HepG2 (cell line): ENCODE data around the gene CLCNKA. TPM values are rescaled to one million over a fixed set of nuclear protein-coding genes. Genes with fewer than 3 reads are reported as not detected.

ENCODE experiments used
- ATAC-seq: fragments of 200-7000 bp; cut with Tn5 transposase; 3 replicates; pipeline ENCODE4 v1.9.1; 2020; ENCODE audit warnings: mild to moderate bottlenecking, moderate library complexity
- BruUV-seq: library from RNA; stranded (reverse); fragments of 400-500 nt; replicated peaks from 2 replicates; lab custom pipeline; 2021; lab: Mats Ljungman, UMichigan
- CTCF ChIA-PET: fragments of 300-600 bp; formaldehyde crosslinking; extraction: SDS; loops from one replicate; lab custom pipeline; 2021; ENCODE audit warnings: low total read pairs, inconsistent platforms, low intra/inter-chr PET ratio; lab: Yijun Ruan, JAX
- POLR2A ChIA-PET: fragments of 350-600 bp; sonication (Branson Sonifier 250); formaldehyde crosslinking; loops from one replicate; lab custom pipeline; 2020; ENCODE audit warnings: antibody characterized with exemption, inconsistent platforms; lab: Yijun Ruan, JAX
- DNase-seq: peaks from one replicate; pipeline ENCODE4 v3.0.0-alpha.2; 2015; ENCODE audit warnings: low spot score
- FAIRE-seq: peaks from 3 replicates; lab custom pipeline; 2011; peaks lifted over from hg19 to GRCh38; lab: Jason Lieb, UNC
- H2AFZ ChIP-seq: one replicate; pipeline ENCODE4 v1.6.1; 2011; ENCODE audit warnings: low read length, inconsistent platforms
- H3K27ac ChIP-seq: fragments of 300-600 bp; 3 replicates; pipeline ENCODE4 v1.8.0; 2011; ENCODE audit warnings: mixed run types, mild to moderate bottlenecking, mixed read lengths, low read length, inconsistent platforms; ENCODE audit not compliant: insufficient read depth; ENCODE audit errors: extremely low read length
- H3K27me3 ChIP-seq, 2 experiments: fragments of 200-600 bp in 1 of 2; 2 replicates in 1 of 2; 3 replicates in 1 of 2; pipeline versions ENCODE4 v1.6.0 to v1.8.0; 2011; ENCODE audit warnings: low read length in 2 of 2, mild to moderate bottlenecking in 2 of 2, moderate library complexity in 2 of 2, inconsistent platforms in 1 of 2; ENCODE audit not compliant: insufficient read depth in 2 of 2, control insufficient read depth in 1 of 2
- H3K36me3 ChIP-seq, 2 experiments: fragments of 200-600 bp in 1 of 2; replicated peaks in 1 of 2; 2 replicates in 1 of 2; 3 replicates in 1 of 2; pipeline versions ENCODE4 v1.5.1 to v1.8.0; 2011; ENCODE audit warnings: low read length in 2 of 2, inconsistent platforms in 1 of 2; ENCODE audit not compliant: insufficient read depth in 2 of 2, control insufficient read depth in 1 of 2
- H3K4me1 ChIP-seq: 2 replicates; pipeline ENCODE4 v1.5.1; 2012; ENCODE audit warnings: low read length, inconsistent platforms; ENCODE audit not compliant: insufficient read depth
- H3K4me2 ChIP-seq: 2 replicates; pipeline ENCODE4 v1.6.0; 2011; ENCODE audit warnings: low read depth, low read length, inconsistent platforms
- H3K4me3 ChIP-seq, 3 experiments: fragments of 200-600 bp in 1 of 3; sonication (generic), shearing (Covaris generic) in 1 of 3; replicated peaks in 1 of 3; 2 replicates each; pipeline ENCODE4 v1.5.1; 2011 to 2016; ENCODE audit warnings: low read length in 3 of 3, inconsistent platforms in 2 of 3, low read depth in 2 of 3, mild to moderate bottlenecking in 2 of 3, control low read depth in 1 of 3, mixed read lengths in 1 of 3; ENCODE audit not compliant: insufficient read depth in 1 of 3
- H3K79me2 ChIP-seq: one replicate; pipeline ENCODE4 v1.6.1; 2011; ENCODE audit warnings: low read length, inconsistent platforms; ENCODE audit not compliant: insufficient read depth
- H3K9ac ChIP-seq: 2 replicates; pipeline ENCODE4 v1.6.0; 2011; ENCODE audit warnings: mild to moderate bottlenecking, low read depth, low read length, inconsistent platforms; ENCODE audit not compliant: insufficient read depth
- H3K9me3 ChIP-seq: 2 replicates; pipeline ENCODE4 v1.5.1; 2012; ENCODE audit warnings: mild to moderate bottlenecking, low read length
- H4K20me1 ChIP-seq: 2 replicates; pipeline ENCODE4 v1.6.0; 2011; ENCODE audit warnings: inconsistent platforms, mild to moderate bottlenecking, low read length, moderate library complexity; ENCODE audit not compliant: insufficient read depth
- BRCA1 ChIP-seq: sonication (generic); formaldehyde crosslinking; IDR thresholded peaks from 2 replicates; pipeline ENCODE4 v1.4.0; 2020; ENCODE audit warnings: missing genetic modification reagents
- CREM ChIP-seq, 2 experiments: sonication (generic) in 1 of 2; formaldehyde crosslinking in 1 of 2; IDR thresholded peaks; 2 replicates each; pipeline versions ENCODE4 v1.4.0 to v1.6.1; 2016 to 2020; ENCODE audit warnings: antibody characterized with exemption in 1 of 2, mild to moderate bottlenecking in 1 of 2, missing genetic modification reagents in 1 of 2
- EP300 ChIP-seq, 3 experiments: sonication (generic) in 1 of 3; formaldehyde crosslinking in 1 of 3; IDR thresholded peaks; 2 replicates each; pipeline versions ENCODE4 v1.5.1 to v1.6.1; 2011 to 2020; ENCODE audit warnings: low read depth in 2 of 3, low read length in 2 of 3, borderline replicate concordance in 1 of 3, improper control_type of control experiment in 1 of 3, mild to moderate bottlenecking in 1 of 3, missing genetic modification reagents in 1 of 3, moderate library complexity in 1 of 3
- HIVEP1 ChIP-seq: sonication (generic); formaldehyde crosslinking; IDR thresholded peaks from 2 replicates; pipeline ENCODE4 v1.4.0; 2020; ENCODE audit warnings: mild to moderate bottlenecking, missing genetic modification reagents
- KLF13 ChIP-seq: sonication (generic); formaldehyde crosslinking; IDR thresholded peaks from 2 replicates; pipeline ENCODE4 v1.4.0; 2020; ENCODE audit warnings: mild to moderate bottlenecking, missing genetic modification reagents
- POLR2AphosphoS5 ChIP-seq: IDR thresholded peaks from 2 replicates; pipeline ENCODE4 v1.6.1; 2012; ENCODE audit warnings: low read depth, low read length
- SUZ12 ChIP-seq: fragments of 150-350 bp; IDR thresholded peaks from 2 replicates; pipeline ENCODE4 v1.6.1; 2014; ENCODE audit warnings: low read depth, low read length
- XBP1 ChIP-seq: sonication (generic); formaldehyde crosslinking; IDR thresholded peaks from 2 replicates; pipeline ENCODE4 v1.5.0; 2020; ENCODE audit warnings: missing genetic modification reagents
- ZNF44 ChIP-seq: sonication (generic); formaldehyde crosslinking; IDR thresholded peaks from 2 replicates; pipeline ENCODE4 v1.5.1; 2020; ENCODE audit warnings: mild to moderate bottlenecking, missing genetic modification reagents
- ZNF598 ChIP-seq: sonication (generic); formaldehyde crosslinking; IDR thresholded peaks from 2 replicates; pipeline ENCODE4 v1.5.1; 2020; ENCODE audit warnings: mild to moderate bottlenecking, missing genetic modification reagents, borderline replicate concordance
- ZNF644 ChIP-seq: IDR thresholded peaks from 2 replicates; pipeline ENCODE4 v1.6.1; 2016; ENCODE audit warnings: low read depth
- ZNF792 ChIP-seq: IDR thresholded peaks from 2 replicates; pipeline ENCODE4 v1.6.1; 2016
- WGBS: methylation state at CpG from one replicate; pipeline ENCODE4 v1.1.6; 2017; ENCODE audit warnings: low lambda C conversion rate; 5-methylcytosine and 5-hydroxymethylcytosine counted together
- in situ Hi-C: cut with HindIII; loops from 2 replicates; pipeline ENCODE4 v1.10.0; 2017; ENCODE audit warnings: low pct_unique_long_range_greater_than_20kb; ENCODE audit not compliant: extremely low pct_ligation_motif_present
- intact Hi-C: fragments of 100-400 bp; cut with micrococcal nuclease; formaldehyde crosslinking; loops from one replicate; pipeline ENCODE4 v1.10.0; 2022; ENCODE audit not compliant: unreplicated experiment
- polyA plus RNA-seq, 8 experiments: library from polyadenylated mRNA; depleted of rRNA in 3 of 8; stranded (reverse) in 7 of 8; unstranded in 1 of 8; fragments of >200 nt; fragmentation: Illumina TruSeq in 4 of 8; extraction: Trizol in 4 of 8; gene quantifications; 2 replicates each; pipeline versions ENCODE4 v1.2.1 to v1.2.3, GENCODE V29; 2011 to 2016; ENCODE audit warnings: low read depth in 4 of 8, missing spikeins in 1 of 8, mixed read lengths in 1 of 8; ENCODE audit not compliant: insufficient read depth in 1 of 8
- total RNA-seq, 5 experiments: library from RNA; depleted of rRNA; stranded (reverse); fragments of >200 nt; fragmentation: Illumina TruSeq; extraction: Trizol; gene quantifications; 2 replicates each; pipeline ENCODE4 v1.2.3, GENCODE V29; 2016; ENCODE audit warnings: low read depth in 1 of 5
- TF ChIP-seq, protein P1 (sequence below): sonication (generic); formaldehyde crosslinking; conservative IDR thresholded peaks from 2 replicates; pipeline ENCODE4 v1.4.0; 2020; ENCODE audit warnings: mild to moderate bottlenecking, missing genetic modification reagents, moderate library complexity
- TF ChIP-seq, protein P2 (sequence below): sonication (generic); formaldehyde crosslinking; IDR thresholded peaks from 2 replicates; pipeline ENCODE4 v1.8.0; 2022; ENCODE audit warnings: mild to moderate bottlenecking, missing genetic modification reagents, moderate library complexity
- TF ChIP-seq, protein P3 (sequence below): sonication (generic); formaldehyde crosslinking; conservative IDR thresholded peaks from 2 replicates; pipeline ENCODE4 v1.8.0; 2022; ENCODE audit warnings: low read depth, missing genetic modification reagents
- TF ChIP-seq, protein P4 (sequence below): sonication (generic); formaldehyde crosslinking; IDR thresholded peaks from 2 replicates; pipeline ENCODE4 v1.4.0; 2020; ENCODE audit warnings: missing genetic modification reagents

The CLCNKA gene
- total and polyA plus RNA-seq, 2 of the 13 experiments (the other 11 are each of a cell fraction or from before 2014, with no cell fraction given) = 0.03 TPM; not detected in 1

DNA sequence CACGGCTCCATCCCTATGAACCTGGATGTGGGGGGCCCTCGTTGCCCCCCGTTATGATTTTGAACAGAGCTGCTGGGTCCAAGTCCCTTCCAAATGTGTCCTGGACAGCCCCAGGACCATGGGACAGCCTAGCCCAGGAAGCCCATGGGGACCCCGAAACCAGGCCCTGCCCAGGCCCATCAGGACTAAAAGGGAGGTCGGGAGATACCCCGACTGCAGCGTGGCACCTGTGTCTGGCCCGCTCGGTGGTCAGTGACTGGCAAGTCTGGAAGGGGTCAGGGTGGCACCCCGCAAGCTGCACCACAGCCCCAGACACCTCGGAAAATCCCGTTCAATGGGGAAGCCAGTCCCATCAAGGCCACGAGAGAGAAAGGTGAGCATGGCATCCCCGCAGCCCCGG, 28.2 kb upstream of the CLCNKA start:
- no peaks in the 10 kb centered on the region for H3K9me3 ChIP-seq
- DNase-seq = no peak
- in situ Hi-C loops = no loop called here
- H3K36me3 ChIP-seq = no peaks in the 10 kb centered on the region
- no peak overlapping the region for H3K9ac ChIP-seq
- no peaks in the 10 kb centered on the region for H3K79me2 ChIP-seq
- POLR2A ChIA-PET = interaction anchor here (1.1 kb wide), 1 partner anchor 18 kb away, joined by 3 read pairs; the partner anchor contains the start of gene ZBTB17
- BruUV-seq = no TSS peak
- intact Hi-C loops = loop anchor here (2.0 to 10.0 kb wide), 2 partner anchors 35 to 179 kb away; no protein-coding TSS in a partner anchor
- CTCF ChIA-PET = interaction anchor here (1.6 kb wide), 1 partner anchor 36 kb away, joined by 5 read pairs; no protein-coding TSS in a partner anchor
- no CpG with 5 or more reads among the region's 15 CpGs for WGBS
- H3K4me2 ChIP-seq = no peak overlapping the region
- H3K4me1 ChIP-seq = peaks cover 40% of the 10 kb centered on the region
- TF ChIP-seq KLF13 (CRISPR knock-in tag) = no peak
- no peak for TF ChIP-seq POLR2AphosphoS5
- TF ChIP-seq, protein P1, sequence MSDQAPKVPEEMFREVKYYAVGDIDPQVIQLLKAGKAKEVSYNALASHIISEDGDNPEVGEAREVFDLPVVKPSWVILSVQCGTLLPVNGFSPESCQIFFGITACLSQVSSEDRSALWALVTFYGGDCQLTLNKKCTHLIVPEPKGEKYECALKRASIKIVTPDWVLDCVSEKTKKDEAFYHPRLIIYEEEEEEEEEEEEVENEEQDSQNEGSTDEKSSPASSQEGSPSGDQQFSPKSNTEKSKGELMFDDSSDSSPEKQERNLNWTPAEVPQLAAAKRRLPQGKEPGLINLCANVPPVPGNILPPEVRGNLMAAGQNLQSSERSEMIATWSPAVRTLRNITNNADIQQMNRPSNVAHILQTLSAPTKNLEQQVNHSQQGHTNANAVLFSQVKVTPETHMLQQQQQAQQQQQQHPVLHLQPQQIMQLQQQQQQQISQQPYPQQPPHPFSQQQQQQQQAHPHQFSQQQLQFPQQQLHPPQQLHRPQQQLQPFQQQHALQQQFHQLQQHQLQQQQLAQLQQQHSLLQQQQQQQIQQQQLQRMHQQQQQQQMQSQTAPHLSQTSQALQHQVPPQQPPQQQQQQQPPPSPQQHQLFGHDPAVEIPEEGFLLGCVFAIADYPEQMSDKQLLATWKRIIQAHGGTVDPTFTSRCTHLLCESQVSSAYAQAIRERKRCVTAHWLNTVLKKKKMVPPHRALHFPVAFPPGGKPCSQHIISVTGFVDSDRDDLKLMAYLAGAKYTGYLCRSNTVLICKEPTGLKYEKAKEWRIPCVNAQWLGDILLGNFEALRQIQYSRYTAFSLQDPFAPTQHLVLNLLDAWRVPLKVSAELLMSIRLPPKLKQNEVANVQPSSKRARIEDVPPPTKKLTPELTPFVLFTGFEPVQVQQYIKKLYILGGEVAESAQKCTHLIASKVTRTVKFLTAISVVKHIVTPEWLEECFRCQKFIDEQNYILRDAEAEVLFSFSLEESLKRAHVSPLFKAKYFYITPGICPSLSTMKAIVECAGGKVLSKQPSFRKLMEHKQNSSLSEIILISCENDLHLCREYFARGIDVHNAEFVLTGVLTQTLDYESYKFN = no peak
- no peak for TF ChIP-seq ZNF644 (CRISPR knock-in tag)
- TF ChIP-seq BRCA1 (CRISPR knock-in tag) = no peak
- no peak for TF ChIP-seq XBP1 (CRISPR knock-in tag)
- TF ChIP-seq, protein P2, sequence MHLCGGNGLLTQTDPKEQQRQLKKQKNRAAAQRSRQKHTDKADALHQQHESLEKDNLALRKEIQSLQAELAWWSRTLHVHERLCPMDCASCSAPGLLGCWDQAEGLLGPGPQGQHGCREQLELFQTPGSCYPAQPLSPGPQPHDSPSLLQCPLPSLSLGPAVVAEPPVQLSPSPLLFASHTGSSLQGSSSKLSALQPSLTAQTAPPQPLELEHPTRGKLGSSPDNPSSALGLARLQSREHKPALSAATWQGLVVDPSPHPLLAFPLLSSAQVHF = no peak
- TF ChIP-seq ZNF44 (CRISPR knock-in tag) = no peak
- no peak for TF ChIP-seq EP300 (IDR thresholded peaks at IDR 0.05; ENCODE audit: low read depth in 2 of 2, low read length in 2 of 2)
- TF ChIP-seq EP300 (CRISPR knock-in tag; IDR thresholded peaks at IDR 0.05; ENCODE audit: borderline replicate concordance) = no peak
- TF ChIP-seq, protein P3, sequence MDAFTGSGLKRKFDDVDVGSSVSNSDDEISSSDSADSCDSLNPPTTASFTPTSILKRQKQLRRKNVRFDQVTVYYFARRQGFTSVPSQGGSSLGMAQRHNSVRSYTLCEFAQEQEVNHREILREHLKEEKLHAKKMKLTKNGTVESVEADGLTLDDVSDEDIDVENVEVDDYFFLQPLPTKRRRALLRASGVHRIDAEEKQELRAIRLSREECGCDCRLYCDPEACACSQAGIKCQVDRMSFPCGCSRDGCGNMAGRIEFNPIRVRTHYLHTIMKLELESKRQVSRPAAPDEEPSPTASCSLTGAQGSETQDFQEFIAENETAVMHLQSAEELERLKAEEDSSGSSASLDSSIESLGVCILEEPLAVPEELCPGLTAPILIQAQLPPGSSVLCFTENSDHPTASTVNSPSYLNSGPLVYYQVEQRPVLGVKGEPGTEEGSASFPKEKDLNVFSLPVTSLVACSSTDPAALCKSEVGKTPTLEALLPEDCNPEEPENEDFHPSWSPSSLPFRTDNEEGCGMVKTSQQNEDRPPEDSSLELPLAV = no peak
- TF ChIP-seq, protein P4, sequence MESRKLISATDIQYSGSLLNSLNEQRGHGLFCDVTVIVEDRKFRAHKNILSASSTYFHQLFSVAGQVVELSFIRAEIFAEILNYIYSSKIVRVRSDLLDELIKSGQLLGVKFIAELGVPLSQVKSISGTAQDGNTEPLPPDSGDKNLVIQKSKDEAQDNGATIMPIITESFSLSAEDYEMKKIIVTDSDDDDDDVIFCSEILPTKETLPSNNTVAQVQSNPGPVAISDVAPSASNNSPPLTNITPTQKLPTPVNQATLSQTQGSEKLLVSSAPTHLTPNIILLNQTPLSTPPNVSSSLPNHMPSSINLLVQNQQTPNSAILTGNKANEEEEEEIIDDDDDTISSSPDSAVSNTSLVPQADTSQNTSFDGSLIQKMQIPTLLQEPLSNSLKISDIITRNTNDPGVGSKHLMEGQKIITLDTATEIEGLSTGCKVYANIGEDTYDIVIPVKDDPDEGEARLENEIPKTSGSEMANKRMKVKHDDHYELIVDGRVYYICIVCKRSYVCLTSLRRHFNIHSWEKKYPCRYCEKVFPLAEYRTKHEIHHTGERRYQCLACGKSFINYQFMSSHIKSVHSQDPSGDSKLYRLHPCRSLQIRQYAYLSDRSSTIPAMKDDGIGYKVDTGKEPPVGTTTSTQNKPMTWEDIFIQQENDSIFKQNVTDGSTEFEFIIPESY (CRISPR knock-in tag) = no peak
- TF ChIP-seq ZNF598 = no peak
- no peak for TF ChIP-seq CREM (IDR thresholded peaks at IDR 0.05)
- TF ChIP-seq CREM (CRISPR knock-in tag; IDR thresholded peaks at IDR 0.05) = no peak
- TF ChIP-seq SUZ12 = no peak
- no peak for TF ChIP-seq ZNF792 (CRISPR knock-in tag)
- no peak for TF ChIP-seq HIVEP1 (CRISPR knock-in tag)
- TF ChIP-seq, all 625 proteins: peak for 0
- H3K27ac ChIP-seq = no peak overlapping the region
- ATAC-seq (no peak), FAIRE-seq (no peak)
- H2AFZ ChIP-seq = no peak overlapping the region
- no peak overlapping the region for H3K4me3 ChIP-seq
- H3K27me3 ChIP-seq = peaks cover 6 to 37% of the 10 kb centered on the region in 2 experiments; a peak in 4 of 5 replicates
- H4K20me1 ChIP-seq = no peaks in the 10 kb centered on the region
